Smooth muscle cell of the brain vasculature (primary cell): Measurements from ENCODE around the gene RTN1.

ENCODE experiments used
- DNase-seq: peaks from one replicate; pipeline ENCODE4 v3.0.0-alpha.2; 2012; ENCODE audit warnings: low read depth, low spot score

RTN1 gene

DNA sequence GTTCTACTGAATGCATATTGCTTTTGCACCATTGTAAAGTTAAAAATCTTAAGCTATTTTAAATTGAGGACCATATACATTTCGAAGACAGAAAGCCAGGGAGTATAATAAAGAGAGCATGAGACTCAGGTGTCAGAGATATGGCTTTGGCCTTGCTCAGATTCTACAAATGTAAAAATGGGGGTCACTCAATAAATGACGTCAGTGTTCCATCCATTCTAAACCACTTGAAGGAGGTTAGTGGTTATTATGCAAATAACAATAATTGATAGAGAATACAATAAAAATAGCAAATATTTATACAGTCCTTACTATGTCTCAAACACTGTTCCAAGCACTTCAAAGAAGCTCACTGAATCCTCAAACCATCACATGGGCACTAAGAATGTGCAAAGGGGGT is 20.1 kb downstream of the RTN1 start:
- no peak for DNase-seq

DNA sequence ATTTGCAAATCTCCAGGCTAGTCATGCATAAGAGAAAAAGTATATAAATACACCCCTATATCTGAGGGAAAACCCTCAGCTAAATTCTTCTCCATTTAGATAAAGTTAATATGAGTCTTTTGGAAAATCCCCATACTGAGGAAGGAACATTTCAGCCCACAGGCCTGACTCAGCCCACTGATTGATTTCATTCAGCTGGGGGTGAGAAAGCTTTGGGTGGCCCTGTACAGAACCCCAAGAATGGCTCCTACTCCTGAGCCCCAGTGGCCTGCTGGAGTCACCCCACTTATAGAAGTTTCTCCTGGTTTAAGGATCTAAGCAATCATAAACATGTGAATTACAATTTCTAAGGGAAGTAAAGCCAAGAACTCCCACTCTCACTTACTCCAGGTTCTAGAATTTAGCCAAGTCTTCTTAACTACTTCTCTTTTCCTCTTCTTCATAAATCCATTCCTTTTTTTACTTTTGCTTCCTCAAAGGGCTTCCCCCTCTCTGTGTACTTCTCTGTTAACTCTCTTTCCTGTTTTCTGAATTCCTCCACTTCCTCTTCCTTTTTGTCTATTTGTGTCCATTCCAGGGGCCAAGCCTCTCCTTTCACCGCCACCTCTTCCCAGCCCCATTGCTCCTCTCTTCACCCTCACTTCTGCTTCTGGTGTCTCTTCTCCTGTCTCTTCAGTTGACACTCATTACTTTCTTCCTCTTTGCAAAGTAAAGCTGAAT is 21.0 kb downstream of the RTN1 start:
- DNase-seq, result no peak

DNA sequence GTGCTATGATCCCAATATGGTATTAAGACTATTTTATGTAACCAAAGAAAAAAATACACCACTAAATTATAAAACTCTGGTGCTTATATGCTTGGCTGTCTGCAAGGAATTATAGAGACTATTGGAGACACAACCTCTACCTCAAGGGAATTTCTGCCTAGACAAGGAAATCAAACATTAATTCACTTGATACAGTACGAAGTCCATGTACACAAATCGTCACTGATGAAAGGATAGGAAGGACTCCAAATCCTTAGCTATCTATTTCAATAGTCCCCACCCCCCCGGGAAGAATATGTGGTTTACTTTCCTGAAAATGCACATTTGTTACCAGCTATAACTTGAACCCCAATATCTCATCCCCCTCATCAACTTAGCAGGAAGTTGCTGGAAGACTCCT is 21.9 kb downstream of the RTN1 start:
- no peak for DNase-seq

DNA sequence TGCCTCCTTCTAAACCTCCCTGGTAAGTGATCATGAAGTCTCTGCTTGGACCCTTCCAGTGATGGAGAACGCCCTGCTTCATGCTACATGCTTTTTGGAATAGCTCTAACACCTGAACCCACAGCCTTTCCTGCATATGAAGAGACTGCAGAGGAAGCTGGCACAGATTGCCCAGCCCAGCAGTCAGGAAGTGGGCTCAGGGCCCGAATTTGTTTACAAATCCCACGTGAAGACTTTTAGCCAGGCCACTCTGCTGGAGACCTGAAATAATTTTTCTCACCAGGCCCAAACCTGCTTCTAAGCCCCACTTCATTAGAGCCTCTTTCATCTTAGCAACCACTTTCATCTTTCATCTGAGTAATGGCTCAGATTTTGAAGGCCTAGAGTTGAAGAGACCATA is 22.9 kb downstream of the RTN1 start:
- DNase-seq, result no peak

DNA sequence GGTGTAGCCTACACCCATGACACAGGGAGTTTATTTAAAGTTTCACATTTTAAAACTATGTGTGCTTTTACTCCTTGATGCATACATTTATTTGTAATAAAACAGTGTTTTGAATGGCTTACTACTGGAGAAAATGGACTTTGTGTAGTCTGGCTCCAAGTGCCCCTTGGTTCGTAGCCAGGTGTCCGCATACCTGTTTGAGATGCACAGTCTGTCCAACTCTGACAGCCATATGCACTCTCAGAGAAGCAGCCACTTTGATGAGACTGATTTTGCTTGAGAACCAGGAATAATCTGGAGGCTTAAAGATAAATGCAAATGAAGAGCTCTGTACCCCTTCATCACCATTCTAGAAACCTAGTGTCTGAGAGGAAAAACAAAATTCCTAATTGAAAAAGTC is 24.0 kb downstream of the RTN1 start:
- DNase-seq, result no peak

DNA sequence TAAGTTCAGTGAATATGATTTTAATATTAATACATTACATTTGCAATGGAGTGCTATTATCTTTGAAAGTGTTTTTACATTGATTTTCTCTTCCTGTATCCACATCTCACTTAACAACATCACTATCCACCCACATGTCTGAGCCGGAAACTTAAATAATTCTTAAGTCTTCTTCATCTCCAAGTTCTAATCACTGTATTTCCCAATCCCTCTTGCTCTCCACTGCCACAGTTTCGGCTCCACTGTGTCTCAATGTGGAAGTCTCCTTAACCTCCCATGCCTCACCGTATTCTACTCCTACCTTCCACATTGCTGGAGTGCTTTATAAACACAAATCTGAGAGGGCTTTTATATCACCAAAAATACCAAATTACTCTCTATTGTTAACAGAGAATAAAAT is 25.3 kb downstream of the RTN1 start:
- DNase-seq, result no peak

DNA sequence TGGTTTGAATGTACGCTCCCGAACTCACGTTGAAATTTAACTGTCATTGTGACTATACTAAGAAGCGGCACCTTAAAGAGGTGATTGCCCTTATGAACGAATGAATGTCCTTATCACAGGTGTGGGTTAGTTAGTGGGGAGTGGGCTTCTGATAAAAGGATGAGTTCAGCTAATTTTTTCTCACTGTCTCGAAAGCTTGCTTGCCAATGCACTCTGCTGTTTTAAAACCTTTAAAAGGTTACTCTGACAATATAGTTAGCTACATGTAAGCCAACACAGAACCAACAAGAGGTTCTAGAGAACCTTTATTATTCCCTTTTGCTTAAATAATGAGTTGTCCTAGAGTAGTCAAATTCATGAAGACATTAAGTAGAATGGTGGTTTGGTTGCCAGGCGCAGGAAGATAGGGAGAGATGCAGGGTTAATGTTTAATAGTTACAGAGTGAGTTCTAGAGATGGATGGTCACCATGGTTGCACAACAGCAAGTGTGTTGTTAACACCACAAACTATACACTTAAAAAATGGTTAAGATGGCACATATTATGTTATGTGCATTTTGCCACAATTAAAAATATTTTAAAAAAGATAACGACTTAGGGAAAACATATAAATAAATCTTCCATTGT is 26.3 kb downstream of the RTN1 start:
- DNase-seq, result no peak

DNA sequence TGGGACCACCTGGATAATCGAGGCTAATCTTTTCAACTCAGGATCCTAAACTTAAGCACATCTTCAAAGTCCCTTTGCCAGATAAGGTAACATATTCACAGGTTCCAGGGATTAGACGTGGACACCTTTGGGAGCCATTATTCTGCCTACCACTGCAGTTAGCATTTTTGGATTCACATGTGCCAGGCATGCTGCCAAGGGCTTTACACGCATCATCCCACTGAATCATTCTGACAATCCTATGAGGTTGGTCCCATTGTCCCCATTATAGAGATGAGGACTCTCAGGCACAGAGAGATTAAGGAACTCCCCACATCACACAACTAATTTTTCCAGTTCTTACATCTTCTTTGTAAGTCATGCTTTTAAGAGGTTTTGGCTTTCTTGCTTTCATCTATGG is 34.5 kb downstream of the RTN1 start:
- no peak for DNase-seq

DNA sequence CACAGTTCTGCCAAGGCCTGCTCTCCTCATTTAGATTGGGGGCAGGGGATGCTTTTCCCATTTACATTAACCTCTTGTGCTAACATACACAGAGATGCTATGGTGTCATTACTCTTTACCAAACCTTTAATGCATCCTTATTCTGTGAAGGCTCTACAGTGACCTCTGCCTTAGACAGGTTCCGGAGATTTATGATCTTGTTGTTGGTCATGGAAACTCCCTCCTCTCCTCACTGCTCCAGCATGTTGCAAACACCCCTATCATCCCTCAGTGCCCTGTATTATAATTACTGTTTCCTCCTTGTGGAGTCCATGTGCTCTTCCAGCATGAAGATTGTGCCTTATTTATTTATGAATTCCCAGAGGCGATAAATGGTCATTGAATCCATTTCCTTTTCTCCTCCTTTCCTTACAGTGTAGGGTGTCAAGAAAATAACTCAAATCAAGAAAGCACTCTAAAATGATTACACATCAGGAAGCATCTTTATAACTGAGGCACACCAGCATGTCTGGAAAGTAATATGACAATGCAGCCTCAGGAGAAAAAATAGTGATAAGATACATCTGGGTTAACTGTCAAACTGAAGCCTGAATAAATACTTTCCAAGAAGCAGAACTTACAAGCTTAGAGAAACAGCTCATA is 37.8 kb downstream of the RTN1 start:
- no peak for DNase-seq

DNA sequence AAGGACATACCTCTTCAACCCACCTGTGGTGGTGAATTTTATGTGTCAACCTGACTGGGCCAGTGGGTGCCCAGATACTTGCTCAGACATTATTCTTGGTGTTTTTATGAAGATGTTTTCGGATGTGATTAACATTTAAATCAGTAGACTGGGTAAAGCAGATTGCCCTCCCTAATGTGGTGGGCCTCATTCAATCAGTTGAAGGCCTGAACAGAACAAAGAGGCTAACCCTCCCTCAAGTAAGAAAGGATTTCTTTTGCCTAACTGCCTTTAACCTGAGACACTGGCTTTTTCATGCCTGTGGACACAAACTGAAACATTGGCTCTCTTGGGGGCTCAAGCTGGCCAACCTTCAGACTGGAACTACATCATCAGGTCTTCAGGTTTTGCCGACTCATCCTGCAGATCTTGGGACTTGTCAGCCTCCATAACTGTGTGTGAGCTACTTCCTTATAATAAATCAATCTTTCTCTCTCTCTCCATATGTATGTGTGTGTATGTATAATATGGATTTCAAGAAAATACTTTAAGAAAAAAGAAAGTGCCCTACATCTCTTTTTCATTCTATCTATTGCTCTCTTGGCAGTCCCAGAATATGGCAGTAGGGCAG is 39.4 kb downstream of the RTN1 start:
- DNase-seq, result no peak

DNA sequence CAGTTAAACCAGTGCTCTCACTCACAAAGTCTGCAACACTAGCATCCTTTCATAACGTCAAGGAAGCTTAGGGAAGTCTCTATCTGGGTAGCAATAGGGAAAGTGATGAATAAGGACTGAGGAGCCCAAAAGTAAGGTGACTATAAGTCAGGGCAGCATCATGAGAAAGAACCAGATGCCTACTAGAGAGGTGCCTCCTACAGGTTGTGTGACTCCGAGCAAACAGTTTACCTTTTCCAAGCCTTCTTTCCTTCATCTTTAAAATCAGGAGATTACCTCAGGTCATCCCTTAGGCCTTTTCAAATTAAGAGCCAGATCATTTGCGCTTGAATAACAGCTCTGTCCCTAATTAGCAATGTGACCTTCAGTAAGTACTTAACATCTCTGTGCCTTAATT is 40.2 kb downstream of the RTN1 start:
- no peak for DNase-seq

DNA sequence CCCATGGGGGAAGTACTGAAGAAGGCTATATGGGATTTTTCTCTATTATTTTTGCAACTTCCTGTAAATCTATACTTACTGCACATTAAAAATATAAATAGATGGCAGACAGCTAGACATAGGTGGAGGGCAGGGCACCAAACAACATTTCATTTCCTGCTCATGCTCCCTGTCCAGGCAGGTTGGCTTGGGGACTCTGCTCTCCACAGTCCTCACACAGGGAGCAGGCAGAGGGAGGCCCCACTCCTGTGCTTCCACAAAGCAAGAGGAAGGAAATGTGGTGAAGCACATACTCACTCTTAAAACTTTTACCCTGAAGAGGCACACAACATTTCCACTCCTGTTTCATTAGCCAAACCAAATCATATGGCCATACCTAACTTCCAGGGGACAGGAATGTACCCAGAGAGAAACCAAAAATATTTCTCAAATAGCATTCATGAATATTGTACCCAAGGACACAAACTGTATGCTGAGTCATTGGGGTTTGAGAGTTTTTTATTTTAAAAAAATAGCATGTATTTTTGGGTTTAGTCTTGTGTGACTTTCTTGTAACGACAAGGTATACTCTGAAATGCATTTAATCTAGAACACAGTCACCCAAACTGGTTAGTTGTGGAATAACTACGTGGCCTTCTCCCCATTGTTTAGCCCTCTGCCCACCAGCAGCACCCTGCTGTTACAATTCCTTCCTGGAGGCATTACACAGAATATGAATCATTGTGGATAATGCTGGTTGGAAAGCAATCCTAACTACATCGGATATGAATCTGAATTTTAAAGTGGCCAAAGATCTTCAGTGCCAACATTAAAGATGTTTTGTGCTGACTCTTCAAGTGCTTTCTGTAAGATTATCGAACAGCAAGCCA is 40.9 kb downstream of the RTN1 start:
- DNase-seq, result peak; percentile 23

DNA sequence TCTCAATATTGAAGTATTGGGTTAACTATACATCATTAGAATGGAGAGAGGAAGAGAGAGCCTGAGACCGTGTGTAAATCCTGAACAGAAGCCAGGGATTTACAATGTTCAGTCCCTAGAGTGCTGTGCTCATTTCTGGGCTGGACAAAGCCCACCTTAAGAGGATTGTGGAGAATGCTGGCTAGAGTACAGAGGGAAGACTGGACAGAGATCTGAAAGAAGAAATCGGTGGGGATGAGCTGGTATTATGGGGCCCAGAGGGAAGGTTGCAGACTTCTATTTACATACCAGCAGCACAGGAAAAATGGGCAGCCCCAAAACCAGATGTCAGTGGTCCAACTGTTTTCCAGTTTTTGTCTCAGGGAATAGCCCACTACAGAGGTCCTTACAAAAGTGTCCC is 42.3 kb downstream of the RTN1 start:
- DNase-seq, result no peak

DNA sequence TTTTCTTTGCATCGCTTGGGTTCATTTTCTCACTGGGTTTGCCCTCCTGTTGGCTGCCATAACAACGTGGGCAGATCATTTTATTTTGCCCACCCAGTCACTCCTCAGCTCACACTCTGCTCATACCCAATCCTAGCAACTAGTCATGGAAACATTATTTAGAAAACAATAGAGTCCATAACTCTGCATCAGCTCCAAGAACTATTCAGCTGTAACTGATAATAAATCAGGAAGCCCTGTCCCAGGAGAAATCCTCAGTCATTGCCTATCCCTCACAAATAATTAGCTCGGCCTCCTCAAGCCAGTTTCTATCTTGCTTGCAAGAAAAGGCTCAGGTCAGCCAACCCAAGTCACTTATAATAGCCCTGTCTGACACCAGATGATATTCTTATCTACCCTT is 43.2 kb downstream of the RTN1 start:
- no peak for DNase-seq

DNA sequence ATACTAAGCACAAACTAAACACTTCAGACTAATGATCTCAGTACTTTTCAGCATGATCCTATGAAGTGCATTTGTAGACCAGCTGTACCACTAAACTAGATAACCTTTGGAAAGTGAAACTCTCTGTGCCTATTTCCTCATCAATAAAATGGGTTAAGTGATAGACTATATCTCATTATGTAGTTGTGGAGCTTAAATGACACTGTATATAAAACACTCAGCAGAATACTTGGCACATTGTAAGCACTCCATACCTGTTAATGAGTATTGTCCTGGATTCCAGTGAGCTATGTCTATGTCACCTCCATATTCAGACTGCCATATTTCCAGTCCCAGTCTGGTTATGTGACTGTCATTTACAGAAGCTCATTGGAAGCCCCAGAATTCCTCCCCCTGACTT is 44.4 kb downstream of the RTN1 start:
- no peak for DNase-seq

DNA sequence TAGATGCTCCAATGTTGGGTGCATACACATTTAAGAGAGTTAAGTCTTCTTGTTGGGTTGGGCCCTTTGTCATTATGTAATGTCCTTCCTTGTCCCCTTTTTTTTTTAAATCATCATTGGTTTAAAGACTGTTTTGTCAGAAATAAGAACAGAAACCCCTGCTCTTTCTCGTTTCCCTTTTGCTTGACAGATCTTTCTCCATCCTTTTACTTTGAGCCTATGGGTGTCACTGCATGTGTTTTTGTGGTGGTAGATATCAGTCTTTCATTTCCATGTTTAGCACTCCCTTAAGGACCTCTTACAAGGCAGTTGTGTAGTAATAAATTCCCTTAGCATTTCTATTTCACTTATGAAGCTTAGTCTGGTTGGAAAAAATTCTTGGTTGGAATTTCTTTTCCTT is 47.4 kb downstream of the RTN1 start:
- DNase-seq, result no peak

DNA sequence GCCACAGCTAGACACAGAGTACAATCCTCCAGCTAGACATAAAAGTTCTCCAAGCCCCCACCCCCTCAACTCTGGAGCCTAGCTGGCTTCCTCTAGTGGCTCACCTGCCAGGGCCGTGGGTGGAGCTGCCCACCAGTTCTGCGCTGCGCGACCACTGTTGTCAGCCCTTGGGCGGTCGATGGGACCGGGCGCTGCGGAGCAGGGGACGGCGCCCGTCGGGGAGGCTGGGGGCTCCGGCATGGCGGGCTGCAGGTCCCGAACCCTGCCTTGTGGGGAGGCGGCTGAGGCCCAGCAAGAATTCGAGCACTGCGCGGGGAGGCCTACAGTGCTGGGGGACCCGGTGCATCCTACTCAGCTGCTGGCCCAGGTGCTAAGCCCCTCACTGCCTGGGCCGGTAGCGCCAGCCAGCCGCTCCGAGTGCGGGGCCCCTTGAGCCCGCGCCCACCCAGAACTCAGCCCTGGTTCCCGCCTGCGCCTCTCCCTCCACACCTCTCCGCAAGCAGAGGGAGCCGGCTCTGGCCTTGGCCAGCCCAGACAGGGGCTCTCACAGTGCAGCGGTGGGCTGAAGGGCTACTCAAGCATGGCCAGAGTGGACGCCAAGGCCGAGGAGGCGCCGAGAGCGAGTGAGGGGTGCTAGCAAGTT is 51.0 kb downstream of the RTN1 start:
- no peak for DNase-seq

DNA sequence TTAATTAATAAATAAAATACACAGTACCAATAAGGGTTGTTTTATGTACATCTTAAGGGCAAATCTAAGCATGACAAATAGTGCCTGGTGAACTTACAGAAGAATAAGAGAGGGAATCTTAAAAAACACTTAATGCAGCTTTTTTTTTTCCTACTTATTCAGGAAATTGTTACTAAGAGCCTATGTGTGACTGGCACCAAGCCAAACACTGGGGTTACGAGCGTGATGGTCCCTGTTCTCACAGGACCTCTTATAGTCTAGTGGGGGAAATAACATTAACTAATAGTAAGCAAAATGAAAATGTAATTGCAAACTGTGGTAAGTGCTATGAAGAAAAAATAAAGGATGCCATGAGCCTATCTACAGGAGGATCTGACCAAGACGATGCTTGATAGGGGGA is 53.6 kb downstream of the RTN1 start:
- DNase-seq, result no peak

DNA sequence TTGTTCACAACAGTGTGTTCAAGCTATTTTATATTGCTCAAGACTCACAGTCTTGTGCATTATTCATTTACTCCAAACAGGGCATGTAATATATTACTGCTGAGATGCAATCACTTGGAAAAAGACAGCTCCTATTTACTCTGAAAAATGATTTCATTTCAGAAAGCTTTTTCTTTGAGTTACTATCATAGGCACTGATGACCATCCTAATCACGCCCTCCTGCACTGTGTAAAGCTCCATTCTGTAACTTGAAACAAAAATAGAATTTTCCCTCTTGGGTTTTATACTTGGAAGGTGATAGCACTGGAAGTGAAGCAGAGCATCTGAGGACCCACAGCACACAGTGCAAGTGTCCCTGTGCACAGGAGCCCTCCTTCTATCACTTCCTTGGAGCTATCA is 55.6 kb downstream of the RTN1 start:
- no peak for DNase-seq

DNA sequence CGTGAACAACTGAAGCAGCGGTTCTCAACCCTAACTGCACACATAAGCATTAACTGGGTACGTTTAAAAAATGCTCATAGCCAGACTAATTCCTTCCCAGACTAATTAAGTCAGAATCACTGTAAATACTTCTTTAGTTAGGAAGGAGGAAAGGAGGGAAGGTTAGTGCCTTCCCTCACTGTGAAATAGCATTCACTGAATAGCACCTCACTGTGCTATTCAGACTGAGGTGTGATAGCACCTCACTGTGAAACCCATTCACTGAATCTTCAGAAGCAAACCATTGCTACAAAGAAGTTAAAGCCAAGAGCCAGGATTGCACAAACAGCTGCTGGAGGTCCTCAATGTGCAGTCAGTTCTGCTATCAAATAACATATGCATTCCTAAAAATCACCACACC is 58.8 kb downstream of the RTN1 start:
- DNase-seq, result no peak

DNA sequence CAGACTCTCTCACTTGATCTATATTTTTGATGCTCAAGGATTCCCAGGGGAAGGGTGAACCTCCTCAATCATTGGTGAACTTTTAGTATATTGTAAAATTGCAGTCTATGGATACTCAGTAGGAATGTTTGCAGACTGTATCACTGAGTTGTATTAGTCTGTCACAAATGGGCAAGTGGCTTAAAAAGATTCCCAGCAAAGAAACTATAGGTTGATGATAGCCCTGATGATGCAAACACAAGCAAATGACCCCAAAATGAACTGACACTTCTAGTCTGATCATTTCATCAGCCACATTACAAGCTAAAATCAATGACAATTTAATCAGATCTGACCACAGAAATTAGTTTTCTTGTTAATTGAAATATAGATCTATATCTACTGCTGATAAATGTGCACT is 59.5 kb downstream of the RTN1 start:
- DNase-seq, result no peak
